Limb (tissue), 2 donors: ENCODE results near the gene OSBPL10.

Experiments
- DNase-seq, 2 donors: peaks; one replicate each; pipeline ENCODE4 v3.0.0-alpha.2; 2016; ENCODE audit errors: extremely low spot score in 2 of 2

OSBPL10 gene

GRCh38 chr3:31959251-31959650, 21.8 kb downstream of the OSBPL10 start:
- no peak for DNase-seq

- DNase-seq = peak in 1 of 2 donors; percentile 59
These were observed 22.3 kb downstream of the OSBPL10 start for GRCh38 chr3:31958701-31959152.

- DNase-seq = no peak
These were observed 24.0 kb downstream of the OSBPL10 start for GRCh38 chr3:31957106-31957505.

DNA sequence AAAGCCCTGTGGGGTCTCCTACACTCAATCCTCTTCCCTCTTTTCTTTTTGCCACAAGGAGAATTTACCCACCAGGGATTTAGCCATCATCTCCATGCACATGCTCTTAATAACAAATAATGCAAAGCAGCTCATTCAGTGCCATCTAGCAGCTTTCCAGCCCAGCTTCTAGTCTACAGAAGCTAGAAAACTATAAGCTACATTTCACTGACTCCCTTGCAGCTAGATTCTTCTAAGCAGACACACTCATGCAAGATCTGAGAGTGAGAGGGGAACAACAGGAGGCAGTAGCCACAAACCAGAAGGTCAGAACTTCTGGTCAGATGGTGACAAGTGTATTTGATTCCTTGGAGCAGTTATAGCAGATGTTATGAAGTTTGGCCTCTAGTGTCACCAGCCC, 25.5 kb downstream of the OSBPL10 start:
- no peak for DNase-seq

GRCh38 chr3:31953636-31954035, 27.4 kb downstream of the OSBPL10 start:
- DNase-seq = no peak

GRCh38 chr3:31953091-31953490, 28.0 kb downstream of the OSBPL10 start:
- no peak for DNase-seq

GRCh38 chr3:31952205-31952604, 28.9 kb downstream of the OSBPL10 start:
- no peak for DNase-seq

- DNase-seq = no peak
These were observed 32.8 kb downstream of the OSBPL10 start for GRCh38 chr3:31948280-31948679.

GRCh38 chr3:31947671-31948091, 33.4 kb downstream of the OSBPL10 start:
- no peak for DNase-seq

- no peak for DNase-seq
These were observed 33.9 kb downstream of the OSBPL10 start for GRCh38 chr3:31947162-31947561.

DNA sequence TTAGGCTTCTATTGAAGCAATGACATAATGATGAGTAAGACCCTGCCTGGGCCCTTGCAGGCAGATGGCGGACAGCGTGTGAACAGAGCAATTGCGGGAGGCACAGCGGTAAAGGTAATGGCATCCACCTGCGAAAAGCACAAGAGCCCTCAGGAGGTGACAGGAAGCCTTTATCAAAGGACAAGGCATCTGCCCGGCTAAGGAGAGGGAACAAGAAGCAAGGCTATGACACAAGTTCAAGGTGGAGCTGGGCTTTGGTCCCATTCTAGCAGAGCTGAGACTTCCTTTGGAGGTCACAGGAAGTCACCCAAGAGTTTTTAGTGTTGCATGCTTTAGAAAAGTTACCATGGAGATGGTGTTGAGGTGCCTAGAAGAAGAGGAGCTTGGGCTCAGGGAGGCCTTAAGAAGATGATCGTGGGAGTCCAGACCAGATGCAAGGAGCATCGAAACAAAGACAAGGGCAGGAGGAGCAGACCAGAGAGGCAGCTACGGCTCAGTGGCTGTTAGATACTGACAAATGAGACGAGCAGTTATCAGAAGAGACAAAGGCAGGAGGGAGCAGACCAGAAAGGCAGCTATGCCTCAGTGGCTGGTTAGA, 34.5 kb downstream of the OSBPL10 start:
- DNase-seq = no peak

DNA sequence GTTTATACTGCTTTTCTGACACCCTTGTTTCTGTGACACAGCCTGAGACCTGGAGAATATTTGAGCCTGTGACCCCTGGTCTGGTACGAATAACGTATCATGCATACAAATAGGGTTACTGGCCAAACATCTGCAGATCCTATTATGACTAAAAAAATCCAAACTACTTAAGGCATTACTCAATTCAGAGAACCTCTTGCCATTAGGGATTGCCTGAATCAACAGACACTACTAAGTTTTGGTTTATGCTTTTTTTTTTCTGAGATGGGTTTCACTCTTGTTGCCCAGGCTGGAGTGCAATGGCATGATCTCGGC, 35.4 kb downstream of the OSBPL10 start:
- no peak for DNase-seq

DNA sequence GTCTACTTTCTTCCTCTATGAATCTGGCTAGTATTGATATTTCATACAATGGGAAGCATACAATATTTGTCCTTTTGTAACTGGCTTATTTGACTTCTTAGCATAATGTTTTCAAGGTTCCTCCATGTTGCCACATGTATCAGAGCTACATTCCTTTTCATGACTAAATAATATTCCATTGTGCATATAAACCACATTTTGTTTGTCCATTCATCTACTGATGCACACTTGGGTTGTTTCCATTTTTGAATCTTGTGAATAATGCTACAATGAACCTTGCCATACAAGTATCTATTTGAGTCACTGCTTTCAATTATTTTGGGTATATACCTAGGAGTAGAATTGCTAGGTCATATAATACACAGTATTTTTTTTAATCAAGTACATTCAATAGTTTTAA, 38.0 kb downstream of the OSBPL10 start:
- DNase-seq = no peak

- DNase-seq = no peak
These were observed 38.6 kb downstream of the OSBPL10 start for GRCh38 chr3:31942446-31942845.

DNA sequence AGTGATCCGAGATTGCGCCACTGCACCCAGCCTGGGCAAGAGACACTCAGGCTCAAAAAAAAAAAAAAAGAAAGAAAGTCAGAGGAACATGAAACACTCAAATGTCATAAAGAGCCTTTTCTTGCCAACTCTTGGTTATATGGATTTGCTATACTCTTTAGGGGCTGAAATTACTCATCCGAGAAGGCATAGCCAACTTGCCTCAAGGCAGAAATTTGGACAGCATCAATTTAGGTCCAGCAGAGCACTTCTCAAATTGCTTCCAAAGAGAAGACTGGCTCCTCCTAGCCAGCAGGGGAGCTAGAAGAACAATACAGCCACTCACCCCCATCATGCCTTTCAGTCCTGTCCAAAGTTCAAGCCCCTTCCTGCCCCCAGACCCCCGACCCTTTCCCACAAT, 43.8 kb downstream of the OSBPL10 start:
- no peak for DNase-seq

DNA sequence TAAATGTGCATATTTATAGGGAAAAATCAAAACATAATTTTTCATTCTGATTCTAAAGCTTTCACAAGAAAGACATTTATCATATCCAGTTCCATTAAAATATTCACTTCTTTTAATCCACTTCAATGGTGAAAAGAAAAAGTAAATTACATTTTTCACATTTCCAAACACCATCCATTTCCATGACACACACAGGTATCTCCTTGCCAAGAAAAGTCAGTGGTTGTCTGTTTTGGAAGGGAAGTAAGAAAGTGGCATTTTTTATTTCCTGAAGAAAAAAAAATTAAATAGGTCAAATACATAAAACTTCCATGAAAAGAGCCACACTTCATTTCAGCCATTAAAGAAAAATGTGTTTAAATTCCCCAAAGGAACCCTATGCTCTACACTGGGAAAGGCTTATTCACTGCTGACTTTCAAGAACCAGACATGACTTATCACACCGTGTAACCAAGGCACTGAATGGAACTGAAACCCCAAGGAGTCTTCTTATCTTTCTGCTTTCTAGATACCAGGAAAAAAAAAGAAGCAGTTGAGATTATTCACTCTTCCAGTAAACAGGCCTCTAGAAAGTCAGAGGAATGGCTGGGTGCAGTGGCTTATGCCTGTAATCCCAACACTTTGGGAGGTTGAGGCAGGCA, 44.5 kb downstream of the OSBPL10 start:
- DNase-seq = peak in 1 of 2 donors; percentile 44

DNA sequence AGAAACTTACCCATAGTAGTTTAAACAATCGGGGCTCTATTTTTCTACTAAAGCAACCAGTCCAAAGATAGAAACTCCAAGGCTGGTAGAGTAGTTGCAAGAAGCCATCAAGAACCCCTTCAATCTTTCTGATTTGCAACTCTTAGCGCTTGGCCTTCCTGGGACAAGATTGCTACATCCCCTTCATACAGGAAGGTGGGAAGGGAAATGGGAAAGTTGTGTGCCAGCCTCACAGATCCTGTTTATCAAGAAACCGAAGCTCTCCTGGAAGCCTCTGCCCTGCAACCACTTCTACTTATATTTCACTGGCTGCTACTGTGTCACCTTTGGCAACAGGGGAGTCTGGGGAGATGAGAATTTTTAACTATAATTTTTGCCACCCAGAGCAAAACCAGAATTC, 46.2 kb downstream of the OSBPL10 start:
- no peak for DNase-seq

DNA sequence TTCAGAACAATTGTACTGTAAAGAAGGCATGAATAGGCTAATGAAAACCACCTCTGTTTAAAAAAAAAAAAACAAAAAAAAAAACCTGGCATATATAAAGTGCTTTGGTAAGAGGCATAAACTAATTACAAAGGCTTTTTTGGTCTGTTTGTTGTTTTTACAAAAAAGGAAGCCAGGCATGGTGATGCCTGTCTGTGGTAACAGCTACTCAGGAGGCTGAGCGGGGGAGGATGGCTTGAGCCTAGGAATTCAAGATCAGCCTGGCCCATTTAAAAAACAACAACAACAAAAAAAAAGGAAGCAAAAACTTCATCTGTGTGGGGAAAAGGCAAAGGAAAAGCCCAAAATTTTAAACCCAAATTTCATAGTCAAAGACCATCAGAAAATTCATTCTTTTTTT, 47.0 kb downstream of the OSBPL10 start:
- DNase-seq = no peak

DNA sequence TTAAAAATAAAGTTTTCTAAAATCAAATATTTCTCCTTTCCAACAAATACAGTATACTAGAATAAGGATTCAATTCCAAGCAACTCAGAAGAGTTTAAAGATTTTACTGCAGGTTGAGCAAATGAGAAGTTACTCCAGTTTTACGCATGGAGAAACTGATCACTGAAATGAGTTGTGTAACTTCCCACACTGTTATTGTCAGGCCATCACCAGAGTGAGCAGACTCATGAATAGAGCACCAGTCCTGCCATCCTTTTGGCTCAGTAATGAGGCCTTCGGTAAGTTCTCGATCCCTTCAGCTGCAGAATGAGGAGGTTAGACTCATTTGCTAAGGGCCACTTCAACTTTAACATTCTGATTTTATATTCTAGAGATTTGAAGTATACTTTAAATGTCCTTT, 48.1 kb downstream of the OSBPL10 start:
- DNase-seq = no peak

DNA sequence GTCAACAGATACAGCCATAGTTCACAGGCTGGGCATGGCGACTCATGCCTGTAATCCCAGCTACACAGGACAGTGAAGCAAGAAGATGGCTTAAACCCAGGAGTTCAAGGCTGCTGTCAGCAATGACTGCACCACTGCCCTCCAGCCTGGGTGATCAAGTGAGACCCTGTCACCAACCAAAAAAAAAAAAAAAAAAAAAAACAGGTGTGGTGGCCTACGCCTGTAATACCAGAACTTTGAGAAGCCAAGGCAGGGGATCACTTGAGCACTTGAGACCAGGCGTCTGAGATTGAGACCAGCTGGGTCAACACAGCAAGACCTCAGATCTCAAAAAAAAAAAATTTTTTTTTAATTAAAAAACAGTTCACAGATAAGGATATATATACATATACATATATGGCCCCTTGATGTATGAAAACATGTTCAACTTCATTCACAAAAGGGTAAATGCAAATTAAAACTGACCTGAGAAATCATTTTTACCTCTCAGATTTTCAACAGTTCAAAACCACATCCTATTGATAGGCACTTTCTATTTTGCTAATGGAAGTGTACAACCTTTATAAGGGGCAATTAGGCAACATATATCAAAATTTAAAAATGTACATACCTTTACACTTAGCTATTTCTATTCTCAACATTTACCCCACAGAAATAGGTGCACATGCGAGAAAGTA, 51.1 kb downstream of the OSBPL10 start:
- DNase-seq = no peak

GRCh38 chr3:31927811-31928210, 53.3 kb downstream of the OSBPL10 start:
- no peak for DNase-seq

DNA sequence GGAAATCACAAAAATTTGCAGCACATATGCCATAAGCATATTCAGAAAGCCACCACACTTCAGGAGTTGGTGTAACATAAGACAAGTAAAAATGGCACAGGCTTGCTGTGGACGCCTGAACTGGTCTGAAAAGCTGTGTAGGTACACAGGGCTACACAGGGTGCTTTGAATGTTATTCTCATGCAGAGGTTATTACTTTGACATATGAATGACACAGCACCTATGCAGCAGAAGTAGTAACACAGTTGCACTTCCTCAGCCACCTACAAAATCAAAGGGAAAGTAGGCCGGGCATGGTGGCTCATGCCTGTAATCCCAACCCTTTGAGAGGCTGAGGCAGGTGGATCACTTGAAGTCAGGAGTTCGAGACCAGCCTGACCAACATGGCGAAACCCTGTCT, 54.5 kb downstream of the OSBPL10 start:
- no peak for DNase-seq

GRCh38 chr3:31925271-31925630, 55.8 kb downstream of the OSBPL10 start:
- no peak for DNase-seq
